PFSK-1 (cell line): ENCODE measurements around the gene ANKHD1.

Experiments used
- POLR2AphosphoS5 ChIP-seq: IDR thresholded peaks from 2 replicates; pipeline ENCODE4 v1.6.1; 2012; ENCODE audit warnings: low read depth, mild to moderate bottlenecking, control low read depth, low read length, moderate library complexity
- SIN3A ChIP-seq: IDR thresholded peaks from 2 replicates; pipeline ENCODE4 v1.6.1; 2012; ENCODE audit warnings: mild to moderate bottlenecking, low read length, moderate library complexity, borderline replicate concordance; ENCODE audit not compliant: insufficient read depth

DNA sequence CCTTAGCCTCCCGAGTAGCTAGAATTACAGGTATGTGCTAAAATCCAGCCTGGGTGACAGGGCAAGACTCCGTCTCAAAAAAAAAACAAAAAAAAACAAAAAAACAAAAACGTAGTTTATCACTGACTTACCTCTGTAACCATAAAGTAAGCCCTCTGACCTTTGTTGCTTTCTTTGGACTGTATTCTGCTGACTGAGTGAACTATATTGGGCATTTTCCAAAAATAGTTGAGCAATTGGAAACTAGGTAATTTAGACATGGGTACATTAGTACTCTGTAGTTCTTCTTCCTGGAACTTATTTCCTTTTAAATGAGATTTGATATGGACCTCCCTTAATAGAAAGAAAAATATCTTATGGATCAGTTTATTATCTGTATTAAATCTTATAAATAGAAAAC is 66.6 kb downstream of the ANKHD1 start:
- TF ChIP-seq SIN3A (no peak), POLR2AphosphoS5 (no peak)
